ENCODE results near the gene MEG3.

The MEG3 gene

GRCh38 chr14:100880271-100881101 is 54.6 kb downstream of the MEG3 start:
- Histone ChIP-seq H3F3A (ENCODE audit: control insufficient read depth, insufficient read depth) (no peaks in the 10 kb centered on the region), H4K20me1 (ENCODE audit: control insufficient read depth, insufficient read depth, low read depth, low read length) (no peaks in the 10 kb centered on the region), H3K4me3 (ENCODE audit: low read length) (no peak overlapping the region), H3K9me3 (ENCODE audit: control insufficient read depth, insufficient read depth, low read length) (no peaks in the 10 kb centered on the region; the same call in 1 of the 2 replicates), H3K9me2 (replicated peaks; ENCODE audit: control insufficient read depth, low read length) (no peaks in the 10 kb centered on the region), H3K79me2 (ENCODE audit: control insufficient read depth, low read length) (no peaks in the 10 kb centered on the region), H3K4me1 (ENCODE audit: control insufficient read depth, low read length) (no peaks in the 10 kb centered on the region), H3K27me3 (ENCODE audit: control insufficient read depth, low read length) (no peaks in the 10 kb centered on the region), H3K27ac (ENCODE audit: low read depth, low read length) (no peak overlapping the region), H3K4me2 (ENCODE audit: low read length) (no peak overlapping the region), H3K36me3 (ENCODE audit: control insufficient read depth, low read length) (no peaks in the 10 kb centered on the region)
- no peak for TF ChIP-seq CTCF (IDR thresholded peaks at IDR 0.05; ENCODE audit: low read depth, low read length, poor library complexity, severe bottlenecking)
- TF ChIP-seq EZH2phosphoT487 (IDR thresholded peaks at IDR 0.05; ENCODE audit: borderline replicate concordance, low read length), result no peak

GRCh38 chr14:100881211-100882025 is 55.5 kb downstream of the MEG3 start:
- Histone ChIP-seq H3K27ac (ENCODE audit: low read depth, low read length) (no peak overlapping the region), H3K4me2 (ENCODE audit: low read length) (no peak overlapping the region), H3K4me3 (ENCODE audit: low read length) (no peak overlapping the region), H4K20me1 (ENCODE audit: control insufficient read depth, insufficient read depth, low read depth, low read length) (no peaks in the 10 kb centered on the region), H3K79me2 (ENCODE audit: control insufficient read depth, low read length) (no peaks in the 10 kb centered on the region), H3K9me3 (ENCODE audit: control insufficient read depth, insufficient read depth, low read length) (no peaks in the 10 kb centered on the region; the same call in 1 of the 2 replicates), H3K27me3 (ENCODE audit: control insufficient read depth, low read length) (no peaks in the 10 kb centered on the region), H3K9me2 (replicated peaks; ENCODE audit: control insufficient read depth, low read length) (no peaks in the 10 kb centered on the region), H3F3A (ENCODE audit: control insufficient read depth, insufficient read depth) (no peaks in the 10 kb centered on the region), H3K4me1 (ENCODE audit: control insufficient read depth, low read length) (no peaks in the 10 kb centered on the region), H3K36me3 (ENCODE audit: control insufficient read depth, low read length) (no peaks in the 10 kb centered on the region)
- no peak for TF ChIP-seq CTCF (IDR thresholded peaks at IDR 0.05; ENCODE audit: low read depth, low read length, poor library complexity, severe bottlenecking)
- TF ChIP-seq EZH2phosphoT487 (IDR thresholded peaks at IDR 0.05; ENCODE audit: borderline replicate concordance, low read length), result no peak

- H3K36me3 ChIP-seq (ENCODE audit: control insufficient read depth, low read length), result no peaks in the 10 kb centered on the region
- no peak overlapping the region for H3K27ac ChIP-seq (ENCODE audit: low read depth, low read length)
- H3F3A ChIP-seq (ENCODE audit: control insufficient read depth, insufficient read depth), result no peaks in the 10 kb centered on the region
- H3K9me3 ChIP-seq (ENCODE audit: control insufficient read depth, insufficient read depth, low read length), result no peaks in the 10 kb centered on the region; the same call in 1 of the 2 replicates
- no peak overlapping the region for H3K4me3 ChIP-seq (ENCODE audit: low read length)
- H3K4me1 ChIP-seq (ENCODE audit: control insufficient read depth, low read length), result no peaks in the 10 kb centered on the region
- H3K27me3 ChIP-seq (ENCODE audit: control insufficient read depth, low read length), result no peaks in the 10 kb centered on the region
- TF ChIP-seq CTCF (IDR thresholded peaks at IDR 0.05; ENCODE audit: low read depth, low read length, poor library complexity, severe bottlenecking) (no peak), EZH2phosphoT487 (IDR thresholded peaks at IDR 0.05; ENCODE audit: borderline replicate concordance, low read length) (no peak)
- no peaks in the 10 kb centered on the region for H3K9me2 ChIP-seq (replicated peaks; ENCODE audit: control insufficient read depth, low read length)
- H3K4me2 ChIP-seq (ENCODE audit: low read length), result no peak overlapping the region
- H3K79me2 ChIP-seq (ENCODE audit: control insufficient read depth, low read length), result no peaks in the 10 kb centered on the region
- H4K20me1 ChIP-seq (ENCODE audit: control insufficient read depth, insufficient read depth, low read depth, low read length), result no peaks in the 10 kb centered on the region
These were observed 56.4 kb downstream of the MEG3 start for GRCh38 chr14:100882026-100882967.

Measured in DOHH2 (cell line).